Hepatocyte (in vitro differentiated cells): ENCODE data around the gene SSU72. TPM values are rescaled to one million over a fixed set of nuclear protein-coding genes. Genes with fewer than 3 reads are reported as not detected.

ENCODE experiments used
- DNase-seq: peaks from one replicate; pipeline ENCODE4 v3.0.0-alpha.2; 2016; ENCODE audit warnings: low spot score
- H2AFZ ChIP-seq: fragments of 200-600 bp; sonication (generic); 2 replicates; pipeline ENCODE4 v1.6.0; 2016; ENCODE audit warnings: antibody characterized with exemption, mild to moderate bottlenecking
- H3K27ac ChIP-seq: fragments of 200-600 bp; sonication (generic); 2 replicates; pipeline ENCODE4 v1.5.1; 2016; ENCODE audit warnings: mild to moderate bottlenecking
- H3K27me3 ChIP-seq: fragments of 200-600 bp; sonication (generic); 2 replicates; pipeline ENCODE4 v1.6.1; 2016
- H3K36me3 ChIP-seq: fragments of 200-600 bp; sonication (generic); replicated peaks from 2 replicates; pipeline ENCODE4 v1.5.1; 2016; ENCODE audit warnings: low read depth; ENCODE audit not compliant: insufficient read depth
- H3K4me1 ChIP-seq: fragments of 200-600 bp; sonication (generic); 2 replicates; pipeline ENCODE4 v1.5.1; 2016; ENCODE audit warnings: mild to moderate bottlenecking, moderate library complexity; ENCODE audit not compliant: insufficient read depth
- H3K4me2 ChIP-seq: fragments of 200-600 bp; sonication (generic); 2 replicates; pipeline ENCODE4 v1.6.0; 2016
- H3K4me3 ChIP-seq: fragments of 200-600 bp; sonication (generic); 2 replicates; pipeline ENCODE4 v1.5.1; 2016; ENCODE audit warnings: mild to moderate bottlenecking
- H3K79me2 ChIP-seq: fragments of 200-600 bp; sonication (generic); 2 replicates; pipeline ENCODE4 v1.6.0; 2017; ENCODE audit warnings: mild to moderate bottlenecking
- H3K9me2 ChIP-seq: fragments of 200-600 bp; sonication (generic); replicated peaks from 2 replicates; pipeline ENCODE4 v1.6.0; 2017; ENCODE audit warnings: mild to moderate bottlenecking; ENCODE audit not compliant: insufficient read depth
- H3K9me3 ChIP-seq: fragments of 200-600 bp; sonication (generic); 2 replicates; pipeline ENCODE4 v1.5.1; 2016; ENCODE audit warnings: low read depth, mild to moderate bottlenecking
- H4K20me1 ChIP-seq: fragments of 200-600 bp; sonication (generic); 2 replicates; pipeline ENCODE4 v1.6.0; 2016; ENCODE audit warnings: mild to moderate bottlenecking; ENCODE audit not compliant: insufficient read depth, poor library complexity, severe bottlenecking
- EZH2 ChIP-seq: fragments of 200-600 bp; sonication (generic); IDR thresholded peaks from 2 replicates; pipeline ENCODE4 v1.6.1; 2016; ENCODE audit warnings: antibody characterized with exemption, mild to moderate bottlenecking, borderline replicate concordance
- EZH2phosphoT487 ChIP-seq: fragments of 200-600 bp; sonication (generic); IDR thresholded peaks from one replicate; pipeline ENCODE4 v1.6.1; 2018; ENCODE audit warnings: antibody characterized with exemption, mild to moderate bottlenecking, low read depth, moderate library complexity; ENCODE audit not compliant: unreplicated experiment, severe bottlenecking
- WGBS: methylation state at CpG from one replicate; pipeline ENCODE4 v1.1.6; 2016; ENCODE audit warnings: low lambda C conversion rate; ENCODE audit errors: missing lambda C conversion rate; 5-methylcytosine and 5-hydroxymethylcytosine counted together
- polyA plus RNA-seq: library from polyadenylated mRNA; unstranded; fragments of >200 nt; fragmentation: Nextera tagmentation; extraction: Ambion mirVana; gene quantifications from 2 replicates; pipeline ENCODE4 v1.2.1, GENCODE V29; 2016
- total RNA-seq: library from RNA; depleted of rRNA; stranded (reverse); fragments of >200 nt; gene quantifications from 2 replicates; pipeline ENCODE4 v1.2.3, GENCODE V29; 2014
- TF ChIP-seq, protein P1 (sequence below): fragments of 200-600 bp; sonication (generic); IDR thresholded peaks from 2 replicates; pipeline ENCODE4 v1.5.1; 2016; ENCODE audit warnings: antibody characterized with exemption, mild to moderate bottlenecking; ENCODE audit not compliant: poor library complexity

The SSU72 gene
- total and polyA plus RNA-seq, 2 experiments from 2014 or later, result 75.7 to 203 TPM

- TF ChIP-seq EZH2phosphoT487 (no peak), EZH2 (no peak)
- TF ChIP-seq, protein P1, sequence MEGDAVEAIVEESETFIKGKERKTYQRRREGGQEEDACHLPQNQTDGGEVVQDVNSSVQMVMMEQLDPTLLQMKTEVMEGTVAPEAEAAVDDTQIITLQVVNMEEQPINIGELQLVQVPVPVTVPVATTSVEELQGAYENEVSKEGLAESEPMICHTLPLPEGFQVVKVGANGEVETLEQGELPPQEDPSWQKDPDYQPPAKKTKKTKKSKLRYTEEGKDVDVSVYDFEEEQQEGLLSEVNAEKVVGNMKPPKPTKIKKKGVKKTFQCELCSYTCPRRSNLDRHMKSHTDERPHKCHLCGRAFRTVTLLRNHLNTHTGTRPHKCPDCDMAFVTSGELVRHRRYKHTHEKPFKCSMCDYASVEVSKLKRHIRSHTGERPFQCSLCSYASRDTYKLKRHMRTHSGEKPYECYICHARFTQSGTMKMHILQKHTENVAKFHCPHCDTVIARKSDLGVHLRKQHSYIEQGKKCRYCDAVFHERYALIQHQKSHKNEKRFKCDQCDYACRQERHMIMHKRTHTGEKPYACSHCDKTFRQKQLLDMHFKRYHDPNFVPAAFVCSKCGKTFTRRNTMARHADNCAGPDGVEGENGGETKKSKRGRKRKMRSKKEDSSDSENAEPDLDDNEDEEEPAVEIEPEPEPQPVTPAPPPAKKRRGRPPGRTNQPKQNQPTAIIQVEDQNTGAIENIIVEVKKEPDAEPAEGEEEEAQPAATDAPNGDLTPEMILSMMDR, result no peak
- Histone ChIP-seq H3K4me2 (no peak overlapping the region), H3K27ac (no peak overlapping the region), H3K4me1 (peaks cover 10% of the 10 kb centered on the region), H2AFZ (no peak overlapping the region), H3K36me3 (no peaks in the 10 kb centered on the region), H3K4me3 (no peak overlapping the region), H4K20me1 (peaks cover 7% of the 10 kb centered on the region), H3K9me2 (no peaks in the 10 kb centered on the region), H3K9me3 (no peaks in the 10 kb centered on the region), H3K27me3 (no peaks in the 10 kb centered on the region), H3K79me2 (peaks cover 24% of the 10 kb centered on the region)
- 78% methylated on average over 12 of the region's 12 CpGs for WGBS
- DNase-seq, result no peak
These were observed 35.3 kb upstream of the SSU72 start for GRCh38 chr1:1609822-1610485.

GRCh38 chr1:1606232-1606631 lies 31.6 kb upstream of the SSU72 start:
- Histone ChIP-seq H3K9me2 (no peaks in the 10 kb centered on the region), H3K4me3 (no peak overlapping the region), H3K9me3 (no peaks in the 10 kb centered on the region), H2AFZ (no peak overlapping the region), H3K79me2 (no peaks in the 10 kb centered on the region), H4K20me1 (no peaks in the 10 kb centered on the region), H3K36me3 (no peaks in the 10 kb centered on the region), H3K27me3 (peaks cover 24% of the 10 kb centered on the region), H3K4me1 (no peaks in the 10 kb centered on the region), H3K27ac (no peak overlapping the region), H3K4me2 (no peak overlapping the region)
- DNase-seq, result no peak
- no peak for TF ChIP-seq EZH2
- TF ChIP-seq, protein P1, result no peak
- TF ChIP-seq EZH2phosphoT487, result no peak
- WGBS, result 100% methylated on average over 2 of the region's 13 CpGs

GRCh38 chr1:1605724-1606123 lies 31.1 kb upstream of the SSU72 start:
- Histone ChIP-seq H3K36me3 (no peaks in the 10 kb centered on the region), H3K27ac (no peak overlapping the region), H3K9me2 (no peaks in the 10 kb centered on the region), H3K4me3 (no peak overlapping the region), H3K79me2 (no peaks in the 10 kb centered on the region), H3K27me3 (peaks cover 29% of the 10 kb centered on the region), H3K4me2 (no peak overlapping the region), H3K4me1 (no peaks in the 10 kb centered on the region), H3K9me3 (no peaks in the 10 kb centered on the region), H2AFZ (no peak overlapping the region), H4K20me1 (no peaks in the 10 kb centered on the region)
- TF ChIP-seq, protein P1, result no peak
- TF ChIP-seq EZH2phosphoT487 (no peak), EZH2 (no peak)
- WGBS, result 90% methylated on average over 2 of the region's 17 CpGs
- DNase-seq, result no peak
